Measurements from ENCODE around the gene SLX9. TPM values are rescaled to one million over a fixed set of nuclear protein-coding genes. Genes with fewer than 3 reads are reported as not detected.

SLX9 gene
- total RNA-seq, 6 donors from 2014 or later: 5.5 to 34.6 (median 22.8) TPM

GRCh38 chr21:44980562-44981489 is 41.0 kb downstream of the SLX9 start:
- ATAC-seq (ENCODE audit: low FRiP score in 2 of 2) (no peak), DNase-seq (peak in 1 of 2 donors; percentile 58)
- Histone ChIP-seq H3K36me3 (peaks cover 0 to 19% (median 5%) of the 10 kb centered on the region in 4 donors), H3K27ac (peak overlapping the region in 2 of 4 donors; percentile 11 to 21), H3K4me3 (no peak overlapping the region), H3K27me3 (no peaks in the 10 kb centered on the region), H3K9me3 (no peaks in the 10 kb centered on the region), H3K4me1 (peaks cover 0 to 10% (median 5%) of the 10 kb centered on the region in 4 donors)
- 82 to 88% methylated on average over 16 to 38 of the region's 38 CpGs for WGBS, 2 donors
- TF ChIP-seq POLR2A (IDR thresholded peaks at IDR 0.05): no peak
- TF ChIP-seq EP300 (IDR thresholded peaks at IDR 0.05): no peak
- TF ChIP-seq POLR2AphosphoS5 (IDR thresholded peaks at IDR 0.05): no peak
- TF ChIP-seq CTCF (IDR thresholded peaks at IDR 0.05): no peak

- ATAC-seq (ENCODE audit: low FRiP score in 2 of 2) (no peak), DNase-seq (peak in 1 of 2 donors; percentile 84)
- peak overlapping the region in 3 of 4 donors; percentile 16 to 34 (median 26) for H3K27ac ChIP-seq
- H3K9me3 ChIP-seq: no peaks in the 10 kb centered on the region
- no peak overlapping the region for H3K4me3 ChIP-seq
- no peak for TF ChIP-seq EP300 (IDR thresholded peaks at IDR 0.05)
- no peak for TF ChIP-seq CTCF (IDR thresholded peaks at IDR 0.05)
- no peak for TF ChIP-seq POLR2AphosphoS5 (IDR thresholded peaks at IDR 0.05)
- TF ChIP-seq POLR2A (IDR thresholded peaks at IDR 0.05): no peak
- peaks cover 0 to 2% (median under 1%) of the 10 kb centered on the region in 4 donors for H3K36me3 ChIP-seq
- H3K27me3 ChIP-seq: no peaks in the 10 kb centered on the region
- WGBS, 2 donors: 39 to 64% methylated on average over 6 to 41 of the region's 41 CpGs
- peaks cover 0 to 10% (median 5%) of the 10 kb centered on the region in 4 donors for H3K4me1 ChIP-seq
Observed at GRCh38 chr21:44982558-44983250, 42.9 kb downstream of the SLX9 start.

GRCh38 chr21:44983421-44984206 is 43.8 kb downstream of the SLX9 start:
- Histone ChIP-seq H3K36me3 (no peaks in the 10 kb centered on the region), H3K9me3 (no peaks in the 10 kb centered on the region), H3K27me3 (no peaks in the 10 kb centered on the region), H3K27ac (peak overlapping the region in 1 of 4 donors; percentile 34), H3K4me1 (peaks cover 0 to 10% (median 5%) of the 10 kb centered on the region in 4 donors), H3K4me3 (no peak overlapping the region)
- ATAC-seq (ENCODE audit: low FRiP score in 2 of 2) (no peak), DNase-seq (peak in 1 of 2 donors; percentile 43)
- 81 to 91% methylated on average over 7 to 14 of the region's 22 CpGs for WGBS, 2 donors
- no peak for TF ChIP-seq CTCF (IDR thresholded peaks at IDR 0.05)
- TF ChIP-seq POLR2A (IDR thresholded peaks at IDR 0.05): no peak
- TF ChIP-seq EP300 (IDR thresholded peaks at IDR 0.05): no peak
- no peak for TF ChIP-seq POLR2AphosphoS5 (IDR thresholded peaks at IDR 0.05)

GRCh38 chr21:44984428-44984791 is 44.6 kb downstream of the SLX9 start:
- H3K4me1 ChIP-seq: peaks cover 0 to 10% (median 5%) of the 10 kb centered on the region in 4 donors
- no peaks in the 10 kb centered on the region for H3K27me3 ChIP-seq
- ATAC-seq (ENCODE audit: low FRiP score in 2 of 2): no peak
- DNase-seq: peak in 1 of 2 donors; percentile 78
- H3K4me3 ChIP-seq: no peak overlapping the region
- H3K36me3 ChIP-seq: no peaks in the 10 kb centered on the region
- TF ChIP-seq POLR2AphosphoS5 (IDR thresholded peaks at IDR 0.05) (no peak), EP300 (IDR thresholded peaks at IDR 0.05) (no peak), CTCF (IDR thresholded peaks at IDR 0.05) (no peak), POLR2A (IDR thresholded peaks at IDR 0.05) (no peak)
- H3K9me3 ChIP-seq: no peaks in the 10 kb centered on the region
- peak overlapping the region in 2 of 4 donors; percentile 15 to 63 for H3K27ac ChIP-seq
- 52 to 63% methylated on average over 4 to 7 of the region's 20 CpGs for WGBS, 2 donors
